Smooth muscle cell (in vitro differentiated cells): ENCODE results near the gene FST. TPM values are rescaled to one million over a fixed set of nuclear protein-coding genes. Genes with fewer than 3 reads are reported as not detected.

Experiments used
- DNase-seq: peaks from one replicate; lab custom pipeline; 2025; ENCODE audit not compliant: unreplicated experiment; lab: John Stamatoyannopoulos, UW
- H2AFZ ChIP-seq: fragments of 200-600 bp; sonication (generic); 2 replicates; pipeline ENCODE4 v1.6.0; 2016; ENCODE audit warnings: antibody characterized with exemption, low read depth, mild to moderate bottlenecking
- H3F3A ChIP-seq: fragments of 200-600 bp; sonication (generic); 2 replicates; pipeline ENCODE4 v1.6.0; 2017; ENCODE audit warnings: antibody characterized with exemption, low read depth
- H3K27ac ChIP-seq: fragments of 200-600 bp; sonication (generic); 2 replicates; pipeline ENCODE4 v1.5.1; 2016; ENCODE audit warnings: low read depth, mild to moderate bottlenecking
- H3K27me3 ChIP-seq: fragments of 200-600 bp; sonication (generic); 2 replicates; pipeline ENCODE4 v1.6.1; 2016; ENCODE audit warnings: low read depth, mild to moderate bottlenecking
- H3K36me3 ChIP-seq: fragments of 200-600 bp; sonication (generic); 2 replicates; pipeline ENCODE4 v1.5.1; 2016; ENCODE audit warnings: low read depth
- H3K4me1 ChIP-seq: fragments of 200-600 bp; sonication (generic); 2 replicates; pipeline ENCODE4 v1.5.1; 2016; ENCODE audit warnings: low read depth
- H3K4me2 ChIP-seq: fragments of 200-600 bp; sonication (generic); 2 replicates; pipeline ENCODE4 v1.6.0; 2016; ENCODE audit warnings: mild to moderate bottlenecking
- H3K4me3 ChIP-seq: fragments of 200-600 bp; sonication (generic); 2 replicates; pipeline ENCODE4 v1.5.1; 2016; ENCODE audit warnings: mild to moderate bottlenecking
- H3K79me2 ChIP-seq: fragments of 200-600 bp; sonication (generic); 2 replicates; pipeline ENCODE4 v1.6.0; 2016; ENCODE audit warnings: low read depth, mild to moderate bottlenecking
- H3K9ac ChIP-seq: fragments of 200-600 bp; sonication (generic); 2 replicates; pipeline ENCODE4 v1.6.0; 2016; ENCODE audit warnings: low read depth
- H3K9me3 ChIP-seq: fragments of 200-600 bp; sonication (generic); replicated peaks from 2 replicates; pipeline ENCODE4 v1.5.1; 2016; ENCODE audit warnings: low read depth
- H4K20me1 ChIP-seq: fragments of 200-600 bp; sonication (generic); 2 replicates; pipeline ENCODE4 v1.6.0; 2016; ENCODE audit warnings: low read depth
- CTCF ChIP-seq: fragments of 200-600 bp; sonication (generic); IDR thresholded peaks from 2 replicates; pipeline ENCODE4 v1.5.1; 2017; ENCODE audit warnings: borderline replicate concordance, mild to moderate bottlenecking, antibody characterized with exemption; ENCODE audit not compliant: insufficient read depth, poor library complexity, severe bottlenecking
- WGBS: methylation state at CpG from one replicate; pipeline ENCODE4 v1.1.7; 2016; ENCODE audit warnings: low lambda C conversion rate; 5-methylcytosine and 5-hydroxymethylcytosine counted together
- polyA plus RNA-seq: library from polyadenylated mRNA; unstranded; fragments of >200 nt; fragmentation: Nextera tagmentation; extraction: Ambion mirVana; gene quantifications from 2 replicates; pipeline ENCODE4 v1.2.1, GENCODE V29; 2016
- total RNA-seq: library from RNA; depleted of rRNA; stranded (reverse); fragments of >200 nt; gene quantifications from 2 replicates; pipeline ENCODE4 v1.2.3, GENCODE V29; 2014

FST gene
- total and polyA plus RNA-seq, 2 experiments from 2014 or later: 52.6 to 95.5 TPM

DNA sequence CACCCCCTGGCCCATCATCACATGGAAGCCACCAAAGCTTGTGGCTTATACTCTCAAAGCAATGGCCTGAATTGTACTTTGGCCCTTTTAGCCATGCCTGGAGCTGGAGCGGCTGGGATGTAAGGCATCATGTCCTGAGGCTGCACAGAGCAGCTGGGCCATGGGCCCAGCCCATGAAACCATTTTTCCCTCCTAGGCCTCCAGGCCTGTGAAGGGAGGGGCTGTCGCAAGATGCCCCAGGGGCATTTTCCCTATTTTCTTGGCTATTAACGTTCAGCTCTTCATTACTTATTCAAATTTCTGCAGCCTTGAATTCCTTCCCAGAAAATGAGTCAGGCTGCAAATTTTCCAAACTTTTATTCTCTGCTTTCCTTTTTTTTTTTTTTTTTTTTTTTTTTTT is 27.7 kb downstream of the FST start:
- no peak overlapping the region for H3K27ac ChIP-seq
- no peak overlapping the region for H2AFZ ChIP-seq
- H3K79me2 ChIP-seq: no peaks in the 10 kb centered on the region
- no peak overlapping the region for H3K4me2 ChIP-seq
- no peak overlapping the region for H3K4me3 ChIP-seq
- H3F3A ChIP-seq: no peaks in the 10 kb centered on the region
- 87% methylated on average over 3 of the region's 3 CpGs for WGBS
- H3K9ac ChIP-seq: no peak overlapping the region
- DNase-seq: no peak
- no peaks in the 10 kb centered on the region for H4K20me1 ChIP-seq
- no peaks in the 10 kb centered on the region for H3K36me3 ChIP-seq
- H3K9me3 ChIP-seq: no peaks in the 10 kb centered on the region
- no peaks in the 10 kb centered on the region for H3K4me1 ChIP-seq
- no peak for TF ChIP-seq CTCF
- H3K27me3 ChIP-seq: no peaks in the 10 kb centered on the region

DNA sequence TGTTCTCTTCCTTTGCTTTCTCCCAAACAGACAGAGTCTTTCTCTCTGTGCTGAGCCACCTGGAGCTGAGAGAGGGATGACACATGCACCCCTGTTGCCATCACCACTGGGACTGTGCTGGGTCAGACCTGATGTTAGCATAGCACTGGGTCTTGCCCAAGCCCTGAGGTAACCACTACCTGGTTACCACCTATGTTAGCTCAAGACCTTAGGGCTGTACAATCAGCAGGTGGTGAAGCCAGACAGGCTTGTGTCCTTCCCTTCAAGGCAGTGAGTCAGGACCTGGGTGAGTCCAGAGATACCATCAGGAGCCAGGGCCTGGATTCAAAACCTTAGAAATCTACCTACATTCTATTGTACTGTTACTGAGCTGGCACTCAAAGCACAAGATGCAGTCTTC is 32.1 kb downstream of the FST start:
- Histone ChIP-seq H3K4me2 (no peak overlapping the region), H3K27me3 (no peaks in the 10 kb centered on the region), H4K20me1 (no peaks in the 10 kb centered on the region), H3K9me3 (no peaks in the 10 kb centered on the region), H3K27ac (no peak overlapping the region), H3K9ac (no peak overlapping the region), H3K36me3 (no peaks in the 10 kb centered on the region), H2AFZ (no peak overlapping the region), H3K79me2 (no peaks in the 10 kb centered on the region), H3F3A (no peaks in the 10 kb centered on the region), H3K4me3 (no peak overlapping the region), H3K4me1 (no peaks in the 10 kb centered on the region)
- DNase-seq: no peak
- TF ChIP-seq CTCF: no peak

GRCh38 chr5:53515988-53516387 is 35.6 kb downstream of the FST start:
- no peaks in the 10 kb centered on the region for H3K9me3 ChIP-seq
- no peak for DNase-seq
- H3K4me1 ChIP-seq: no peaks in the 10 kb centered on the region
- no peaks in the 10 kb centered on the region for H3K36me3 ChIP-seq
- H3F3A ChIP-seq: no peaks in the 10 kb centered on the region
- WGBS: 87% methylated on average over 6 of the region's 6 CpGs
- H3K4me2 ChIP-seq: no peak overlapping the region
- no peak for TF ChIP-seq CTCF
- no peak overlapping the region for H3K9ac ChIP-seq
- H3K79me2 ChIP-seq: no peaks in the 10 kb centered on the region
- no peak overlapping the region for H3K4me3 ChIP-seq
- H3K27ac ChIP-seq: no peak overlapping the region
- no peaks in the 10 kb centered on the region for H4K20me1 ChIP-seq
- no peaks in the 10 kb centered on the region for H3K27me3 ChIP-seq
- no peak overlapping the region for H2AFZ ChIP-seq

DNA sequence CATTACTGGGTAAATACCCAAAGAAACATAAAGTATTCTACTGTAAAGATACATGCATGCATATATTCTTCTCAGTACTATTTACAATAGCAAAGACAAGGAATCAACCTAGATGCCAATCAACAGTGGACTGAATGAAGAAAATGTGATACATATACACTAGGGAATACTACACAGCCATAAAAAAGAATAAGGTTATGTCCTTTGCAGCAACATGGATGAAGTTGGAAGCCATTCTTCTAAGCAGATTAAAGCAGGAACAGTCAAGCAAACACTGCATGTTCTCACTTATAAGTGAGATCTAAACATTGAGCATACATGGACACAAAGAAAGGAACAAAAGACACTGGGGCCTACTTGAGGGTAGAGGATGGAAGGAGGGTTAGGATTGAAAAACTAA is 40.4 kb downstream of the FST start:
- no peak overlapping the region for H3K9ac ChIP-seq
- no peak overlapping the region for H2AFZ ChIP-seq
- no peaks in the 10 kb centered on the region for H3K36me3 ChIP-seq
- no peaks in the 10 kb centered on the region for H3K27me3 ChIP-seq
- H3K4me2 ChIP-seq: no peak overlapping the region
- H3K4me3 ChIP-seq: no peak overlapping the region
- H3K27ac ChIP-seq: no peak overlapping the region
- no peak for DNase-seq
- H4K20me1 ChIP-seq: no peaks in the 10 kb centered on the region
- no peaks in the 10 kb centered on the region for H3K79me2 ChIP-seq
- H3K9me3 ChIP-seq: peaks cover 5% of the 10 kb centered on the region
- no peaks in the 10 kb centered on the region for H3F3A ChIP-seq
- TF ChIP-seq CTCF: no peak
- H3K4me1 ChIP-seq: no peaks in the 10 kb centered on the region

Other genes with a start within 250 kb of the FST start
- 185 and 218 TPM in 2 replicates for gene NDUFS4, start 80.0 kb downstream of the FST start, total RNA-seq
- gene NDUFS4, start 80.0 kb downstream of the FST start, polyA plus RNA-seq: 177 and 182 TPM in 2 replicates